GM18517 (cell line): ENCODE results near the gene KRTAP25-1.

Experiments
- ATAC-seq: cut with Tn5 transposase; IDR thresholded peaks from one replicate; pipeline ENCODE4 v1.9.1; 2021; ENCODE audit warnings: mild to moderate bottlenecking, moderate library complexity; ENCODE audit not compliant: unreplicated experiment

Gene KRTAP25-1

DNA sequence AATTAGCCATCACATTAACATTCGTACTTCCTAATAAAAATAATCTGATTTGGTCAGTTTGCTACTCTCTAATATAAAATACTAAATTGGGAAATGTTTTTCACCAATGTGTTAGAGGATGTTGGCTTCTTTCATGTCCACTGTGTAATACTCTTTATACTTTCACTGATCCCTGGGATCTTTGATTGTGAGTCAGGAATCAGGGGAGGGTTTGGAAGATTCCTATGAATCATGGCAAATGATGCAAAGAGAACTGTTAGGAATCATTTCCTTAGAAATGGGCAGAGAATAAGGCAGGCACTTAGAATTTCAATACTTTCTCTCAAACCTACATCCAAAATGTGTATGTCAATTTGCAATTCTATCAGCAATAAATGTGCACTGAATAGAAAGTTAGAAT lies 37.5 kb downstream of the KRTAP25-1 start:
- no peak for ATAC-seq

DNA sequence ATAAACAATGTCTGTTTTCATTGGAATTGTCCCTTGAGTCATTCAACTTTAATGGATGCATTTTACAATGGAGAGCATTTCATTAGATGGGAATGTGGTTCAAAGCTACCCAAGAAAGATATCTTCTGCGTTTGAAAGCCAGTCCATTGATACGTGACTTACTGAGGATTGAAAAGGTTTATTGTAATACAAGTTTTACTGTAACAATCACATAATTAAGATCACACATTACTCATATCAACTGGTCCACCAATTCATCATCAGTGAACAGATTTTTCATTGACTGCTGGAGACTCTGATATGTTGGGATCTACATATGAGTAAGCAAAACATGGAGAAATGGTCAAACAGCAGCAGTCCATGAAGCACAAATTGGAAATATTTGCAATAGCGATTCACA lies 39.4 kb downstream of the KRTAP25-1 start:
- ATAC-seq = no peak

DNA sequence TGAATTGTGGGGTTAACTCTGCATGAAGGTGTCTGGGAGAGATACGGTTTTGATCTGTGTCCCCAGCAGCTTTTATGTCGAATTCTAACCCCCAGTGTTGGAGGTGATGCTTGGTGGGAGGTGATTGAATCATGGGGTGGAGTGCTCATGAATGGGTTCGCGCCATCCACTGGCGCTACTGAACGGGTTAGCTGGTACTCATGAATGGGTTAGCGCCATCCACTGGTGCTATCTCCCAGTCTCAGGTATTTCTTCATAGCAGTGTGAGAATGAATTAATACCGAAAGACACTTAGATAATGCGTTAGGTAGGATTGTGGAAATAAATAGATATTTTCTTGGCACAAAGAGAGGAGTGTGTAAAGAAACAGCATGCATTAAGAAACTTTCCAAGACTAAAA lies 40.5 kb downstream of the KRTAP25-1 start:
- no peak for ATAC-seq

DNA sequence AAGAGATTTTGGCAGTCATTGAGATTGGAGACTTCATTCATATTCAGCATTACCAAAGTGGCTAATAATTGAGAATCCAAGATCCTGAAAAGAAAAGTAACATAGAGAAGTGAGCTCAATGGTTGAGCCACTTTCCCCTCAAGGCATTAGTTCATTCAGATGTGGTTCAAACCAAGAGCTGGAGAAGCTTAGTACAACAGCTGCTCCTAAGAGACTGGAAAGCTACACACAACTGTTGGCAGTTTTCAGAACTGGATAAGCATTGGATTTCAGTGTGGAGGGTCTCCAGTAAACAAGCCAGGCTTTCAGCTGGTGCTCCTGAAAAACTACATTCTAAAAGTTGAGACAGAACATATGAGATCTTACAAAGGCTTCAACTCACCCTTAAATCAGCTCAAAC lies 44.3 kb downstream of the KRTAP25-1 start:
- no peak for ATAC-seq

DNA sequence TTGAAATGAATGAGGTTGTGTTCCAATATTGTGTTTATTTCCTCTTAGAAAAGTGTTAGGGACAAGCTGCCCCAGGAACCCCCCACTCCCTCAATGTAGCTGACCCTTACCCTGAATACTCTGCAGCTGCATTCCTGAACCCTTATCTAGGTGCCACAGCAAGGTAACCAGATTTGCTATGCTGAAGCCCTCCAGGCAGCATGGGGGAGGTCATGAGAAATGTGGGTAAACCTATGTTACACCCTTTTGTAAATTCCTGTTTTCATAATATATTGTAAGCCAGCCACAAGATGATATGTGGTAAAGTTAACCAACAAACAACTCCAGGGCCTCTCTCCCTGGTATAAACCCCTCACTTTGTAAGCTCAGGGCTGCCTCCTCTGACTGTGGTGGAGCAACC lies 45.6 kb downstream of the KRTAP25-1 start:
- no peak for ATAC-seq

DNA sequence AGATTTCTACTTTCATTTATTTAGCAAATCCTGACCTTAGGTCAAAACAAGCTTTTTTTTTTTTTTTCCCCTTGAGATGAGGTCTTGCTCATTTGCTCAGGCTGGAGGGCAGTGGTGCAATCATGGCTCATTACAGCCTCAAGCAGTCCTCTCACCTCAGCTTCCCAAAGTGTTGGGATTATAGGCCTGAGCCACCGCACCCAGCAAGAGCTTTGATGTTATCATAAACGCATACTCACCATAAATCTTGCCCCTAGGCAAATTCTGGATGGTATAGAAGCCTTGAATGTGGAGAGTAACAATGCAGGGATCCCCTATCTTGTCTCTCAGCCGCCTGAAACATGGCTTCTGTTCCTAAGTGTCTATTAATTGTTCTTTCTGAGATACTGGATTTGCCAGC lies 48.7 kb downstream of the KRTAP25-1 start:
- ATAC-seq = no peak
